Activated naive CD8-positive, alpha-beta T cell treated with anti-CD3 and anti-CD28 coated beads, Interleukin-2, amount 50 U/mL, for 16 hours (primary cell): ENCODE results near the gene SCFD2.

Experiments used
- DNase-seq: peaks from one replicate; pipeline ENCODE4 v3.0.0-alpha.2; 2020; ENCODE audit warnings: low read depth, low spot score

Gene SCFD2

GRCh38 chr4:52883707-52884669, 481.9 kb downstream of the SCFD2 start:
- DNase-seq, result no peak

GRCh38 chr4:52883183-52883621, 482.7 kb downstream of the SCFD2 start:
- no peak for DNase-seq

GRCh38 chr4:52880994-52881393, 484.9 kb downstream of the SCFD2 start:
- no peak for DNase-seq

GRCh38 chr4:52879471-52879870, 486.4 kb downstream of the SCFD2 start:
- no peak for DNase-seq

GRCh38 chr4:52877694-52878093, 488.2 kb downstream of the SCFD2 start:
- DNase-seq, result no peak

- no peak for DNase-seq
Observed at GRCh38 chr4:52877036-52877435, 488.8 kb downstream of the SCFD2 start.

- DNase-seq, result no peak
Observed at GRCh38 chr4:52876069-52876468, 489.8 kb downstream of the SCFD2 start.

GRCh38 chr4:52874948-52875347, 490.9 kb downstream of the SCFD2 start:
- no peak for DNase-seq

- DNase-seq, result no peak
Observed at GRCh38 chr4:52873861-52874343, 492.0 kb downstream of the SCFD2 start.

GRCh38 chr4:52873191-52873590, 492.7 kb downstream of the SCFD2 start:
- no peak for DNase-seq

GRCh38 chr4:52870225-52870624, 495.6 kb downstream of the SCFD2 start:
- DNase-seq, result no peak

GRCh38 chr4:52869656-52870055, 496.2 kb downstream of the SCFD2 start:
- DNase-seq, result no peak

- no peak for DNase-seq
Observed at GRCh38 chr4:52869196-52869595, 496.7 kb downstream of the SCFD2 start.

- DNase-seq, result no peak
Observed at GRCh38 chr4:52868133-52868532, 497.7 kb downstream of the SCFD2 start.

- DNase-seq, result no peak
Observed at GRCh38 chr4:52867163-52867562, 498.7 kb downstream of the SCFD2 start.

- no peak for DNase-seq
Observed at GRCh38 chr4:52866734-52867133, 499.1 kb downstream of the SCFD2 start.

- DNase-seq, result no peak
Observed at GRCh38 chr4:52865300-52865699, 500.6 kb downstream of the SCFD2 start.

GRCh38 chr4:52864793-52865192, 501.1 kb downstream of the SCFD2 start:
- no peak for DNase-seq

GRCh38 chr4:52863324-52863723, 502.5 kb downstream of the SCFD2 start:
- no peak for DNase-seq

- DNase-seq, result no peak
Observed at GRCh38 chr4:52862639-52863161, 503.2 kb downstream of the SCFD2 start.

GRCh38 chr4:52861879-52862616, 503.8 kb downstream of the SCFD2 start, which contains the start of gene RASL11B:
TSS of gene RASL11B (plus strand) at chr4:52862317. CDS start at chr4:52862508, 191 bp downstream.
- peak; percentile 73 for DNase-seq

GRCh38 chr4:52861171-52861823, 504.6 kb downstream of the SCFD2 start:
- no peak for DNase-seq
